ENCODE results near the gene ATG101. TPM values are rescaled to one million over a fixed set of nuclear protein-coding genes. Genes with fewer than 3 reads are reported as not detected.

The ATG101 gene
- total RNA-seq, 1 experiment from 2014 or later, result 70.3 TPM

DNA sequence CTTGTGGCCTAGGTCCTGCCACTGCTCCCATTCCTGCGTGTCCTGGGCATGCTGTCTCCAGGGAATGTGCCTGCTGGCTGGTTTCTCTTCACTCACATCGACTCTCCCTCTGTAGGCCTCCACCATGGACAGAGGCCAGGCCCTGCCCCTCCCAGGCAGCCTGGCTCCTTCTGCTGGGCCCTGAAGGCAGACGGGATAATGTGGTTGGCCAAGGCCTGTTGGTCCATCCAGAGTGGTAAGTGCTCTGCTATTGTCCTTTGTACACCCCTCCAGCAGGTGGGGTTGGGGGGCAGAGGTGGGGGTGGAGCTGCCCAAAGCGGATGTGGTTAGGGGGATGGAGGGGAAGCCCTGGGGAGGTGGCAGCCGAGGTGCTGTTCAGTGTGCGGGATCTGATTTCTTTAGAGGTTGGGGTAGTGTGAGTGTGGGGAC is 28.1 kb upstream of the ATG101 start:
- DNase-seq (ENCODE audit: low spot score), result no peak

DNA sequence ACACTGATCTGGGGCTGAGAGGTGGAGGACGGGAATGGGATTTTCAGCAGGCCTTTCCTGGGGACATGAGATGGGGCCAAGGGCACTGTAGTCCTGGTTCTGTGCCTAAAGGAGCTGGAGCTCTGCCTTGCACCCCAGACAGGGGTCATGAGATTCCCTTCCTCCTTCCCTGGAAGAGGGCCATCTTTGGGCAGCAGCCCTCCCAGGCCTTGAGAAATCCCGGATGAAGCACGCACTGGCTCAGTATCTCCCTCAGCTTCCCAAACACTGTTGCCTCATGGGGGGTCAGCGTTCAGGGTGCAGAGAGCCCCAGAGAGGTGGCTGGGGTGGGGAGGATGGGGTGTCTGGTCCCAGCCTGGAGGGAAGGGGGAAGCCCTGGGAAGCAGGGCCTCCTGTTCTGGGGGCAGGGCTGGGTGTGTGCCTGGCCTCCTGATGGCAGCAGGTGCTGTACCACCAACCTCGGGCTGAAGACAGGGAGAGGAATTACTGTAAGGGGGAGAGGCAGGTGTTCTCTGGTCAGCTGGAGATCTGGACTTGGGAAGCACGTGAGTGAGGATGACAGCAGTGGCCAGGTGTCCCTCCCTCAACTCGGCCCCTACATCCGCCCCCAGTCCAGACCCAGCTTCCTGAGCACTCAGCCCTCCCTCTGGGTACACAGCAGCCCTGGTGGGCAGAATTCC is 26.9 kb upstream of the ATG101 start:
- no peak for DNase-seq (ENCODE audit: low spot score)

DNA sequence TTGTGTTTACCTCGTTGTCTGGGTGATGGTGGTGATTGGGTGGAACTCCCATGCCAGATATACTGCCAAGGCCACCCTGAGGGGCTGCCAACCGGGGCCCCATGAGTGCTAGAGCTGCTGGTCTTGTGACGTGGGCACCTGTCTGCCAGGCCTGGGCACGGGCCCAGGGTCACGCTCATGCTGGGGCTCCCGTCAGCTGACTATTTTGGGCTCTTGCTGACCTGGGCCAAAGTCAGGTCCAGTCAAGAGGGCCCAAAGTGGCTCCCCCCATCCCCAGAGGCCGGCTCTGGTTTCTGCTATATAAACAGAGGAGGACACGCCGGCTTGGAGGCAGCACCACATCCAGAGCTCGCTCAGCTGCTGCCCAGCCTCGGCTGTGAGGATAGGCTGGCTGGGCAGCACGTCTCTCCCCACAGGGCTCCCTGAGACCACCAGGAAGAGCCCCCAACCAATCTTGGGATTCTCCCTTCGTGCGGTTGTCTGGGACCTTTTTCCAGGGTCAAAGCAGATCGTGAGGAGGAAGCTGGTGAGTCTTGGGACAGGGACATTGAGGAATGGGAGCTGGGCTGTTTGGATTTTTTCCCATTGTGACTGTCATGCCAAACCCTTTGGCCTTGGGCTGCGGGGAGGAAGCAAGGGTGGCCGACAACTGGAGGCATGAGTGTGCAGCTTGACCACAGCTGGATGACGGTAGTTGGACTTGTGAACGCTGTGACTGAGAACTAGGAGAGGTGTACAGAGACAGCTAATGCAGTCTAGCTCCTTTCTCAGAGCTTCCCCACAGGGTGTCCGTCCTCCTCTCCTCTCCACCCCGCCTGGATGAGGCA is 26.2 kb upstream of the ATG101 start:
- no peak for DNase-seq (ENCODE audit: low spot score)

DNA sequence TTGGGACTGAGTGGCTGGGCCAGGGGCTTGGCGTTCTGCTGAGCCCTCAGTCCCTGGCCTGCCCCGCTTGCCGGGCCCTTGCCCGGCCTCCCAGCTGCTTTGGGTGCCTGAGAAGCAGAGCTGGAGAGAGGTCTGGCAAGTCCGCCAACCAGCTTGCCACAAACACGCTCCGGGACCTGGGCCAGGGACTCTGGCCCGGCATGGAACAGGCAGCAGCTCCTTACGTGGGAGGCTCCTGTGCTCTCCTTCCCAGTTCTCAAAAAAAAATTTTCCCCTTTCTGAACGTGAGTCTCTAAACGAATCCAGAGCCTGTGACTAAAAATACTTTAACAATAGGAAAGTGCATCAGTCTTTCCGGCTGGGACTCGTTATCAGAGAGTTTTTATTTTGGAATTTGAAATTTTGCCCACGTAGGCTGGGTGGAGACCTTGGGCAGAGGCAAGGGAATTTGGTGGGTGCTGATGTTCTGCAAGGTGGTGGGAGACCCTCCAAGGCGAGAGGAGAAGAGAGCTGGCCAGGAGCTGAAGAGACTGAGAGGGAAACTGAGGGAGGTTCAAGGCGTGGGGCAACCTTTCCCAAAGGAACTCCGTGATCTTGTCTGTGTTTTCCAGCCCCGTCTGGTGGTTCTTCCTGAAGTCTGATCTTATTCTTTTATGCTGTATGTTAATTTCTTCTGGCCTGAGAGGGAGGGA is 25.3 kb upstream of the ATG101 start:
- DNase-seq (ENCODE audit: low spot score), result no peak

DNA sequence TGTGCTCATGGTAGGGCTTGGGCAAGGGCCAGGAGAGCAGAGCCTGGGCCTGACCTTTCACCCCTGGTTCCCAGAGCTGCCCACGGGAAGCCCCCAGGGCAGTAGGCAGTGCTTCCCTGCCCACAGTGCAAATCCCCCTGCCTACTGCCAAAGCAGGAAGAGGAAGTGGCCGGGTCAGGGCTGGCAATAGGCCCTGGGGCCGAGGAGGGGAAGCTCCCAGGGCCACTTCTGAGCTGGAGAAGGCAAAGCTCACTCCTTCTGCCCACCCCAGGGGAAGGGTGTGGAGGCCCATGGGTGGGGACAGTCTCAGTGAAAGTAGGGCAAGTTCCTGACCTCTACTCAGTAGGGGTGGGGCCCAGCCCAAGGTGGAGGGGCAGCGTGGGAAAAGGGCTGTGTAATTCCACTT is 24.0 kb upstream of the ATG101 start:
- DNase-seq (ENCODE audit: low spot score), result no peak

DNA sequence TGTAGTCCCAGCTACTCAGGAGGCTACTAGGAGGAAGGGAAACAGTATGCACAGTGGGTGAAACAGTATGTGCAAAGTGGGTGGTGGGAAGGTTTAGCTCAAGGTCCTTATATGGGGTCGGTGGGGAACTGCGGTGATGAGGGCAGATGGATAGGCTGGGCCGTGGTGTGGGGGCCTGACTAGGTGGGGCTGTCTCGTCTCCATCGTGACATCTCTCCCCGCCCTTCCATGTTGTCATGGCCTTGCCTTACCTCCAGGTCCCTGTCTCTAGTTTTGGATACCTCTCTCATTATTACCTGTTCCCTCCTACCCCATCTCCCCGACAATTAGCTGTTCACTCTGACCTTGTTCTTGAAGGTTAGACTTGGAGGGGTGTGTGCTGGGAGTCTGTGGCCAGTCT is 22.9 kb upstream of the ATG101 start:
- no peak for DNase-seq (ENCODE audit: low spot score)

DNA sequence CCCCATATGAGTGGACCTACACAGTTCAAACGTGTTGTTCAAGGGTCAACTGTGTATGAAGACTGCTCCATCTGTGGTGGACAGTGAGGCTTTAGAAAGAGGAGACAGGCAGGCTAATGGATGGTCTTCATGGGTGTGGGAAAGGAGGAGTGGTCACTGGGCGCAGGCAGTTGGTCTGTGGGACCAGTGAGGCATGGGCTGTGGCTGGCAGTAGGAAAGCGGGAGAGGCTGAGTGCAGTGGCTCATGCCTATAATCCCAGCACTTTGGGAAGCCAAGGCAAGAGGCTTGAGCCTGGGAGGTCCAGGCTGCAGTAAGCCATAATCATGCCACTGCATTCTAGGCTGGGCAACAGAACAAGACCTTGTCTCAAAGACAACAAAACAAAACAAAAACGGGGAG is 20.5 kb upstream of the ATG101 start:
- no peak for DNase-seq (ENCODE audit: low spot score)

DNA sequence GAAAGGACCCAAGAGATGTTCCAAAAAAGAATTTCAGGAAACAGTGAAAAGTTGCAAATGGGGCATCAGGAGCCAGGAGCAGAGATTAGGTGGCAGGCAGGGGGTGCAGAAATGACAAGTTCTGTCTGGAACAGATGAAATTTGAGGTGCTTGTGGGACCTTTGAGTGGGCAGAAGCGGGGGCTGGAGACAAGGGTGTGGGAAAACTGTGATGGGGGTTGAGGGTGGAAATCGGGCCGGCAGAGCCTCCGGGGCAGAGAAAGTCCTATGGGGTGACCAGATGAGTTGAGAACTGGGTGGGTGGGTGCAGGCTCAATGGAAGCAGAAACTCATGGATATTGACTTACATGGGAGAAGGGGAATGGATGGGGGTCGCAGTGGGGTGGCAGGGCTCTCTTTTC is 20.1 kb upstream of the ATG101 start:
- DNase-seq (ENCODE audit: low spot score), result no peak

DNA sequence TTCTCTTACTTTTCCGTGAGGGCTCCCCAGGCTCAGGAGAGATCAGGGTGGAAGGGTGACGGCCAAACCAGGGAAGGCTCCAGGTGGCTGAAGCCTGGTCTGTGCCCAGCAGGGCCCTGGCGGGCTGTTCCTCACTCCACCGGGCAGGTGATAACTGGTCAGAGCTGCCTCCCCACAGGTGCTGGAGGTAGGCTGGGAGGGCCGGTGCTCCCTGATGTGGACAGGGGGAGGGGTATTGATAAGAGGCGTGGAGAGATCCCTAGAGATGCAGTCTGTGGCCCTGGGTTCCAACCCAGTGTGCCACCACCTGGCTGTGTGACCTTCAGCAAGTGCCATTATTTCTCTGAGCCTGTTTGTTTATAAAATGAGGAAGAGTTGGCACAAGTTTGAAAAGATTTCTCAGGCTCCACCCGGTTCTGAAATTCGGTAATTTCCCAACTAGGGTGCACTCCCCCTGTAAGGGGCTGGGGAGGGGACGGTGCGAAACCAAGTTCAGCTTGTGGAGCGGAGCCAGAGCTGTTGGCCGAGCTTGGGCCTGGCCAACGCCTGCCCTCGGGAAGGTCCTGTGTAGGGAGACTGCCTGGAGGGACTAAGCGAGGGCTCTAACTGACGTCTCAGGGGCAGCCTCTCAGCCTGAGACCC is 19.5 kb upstream of the ATG101 start:
- DNase-seq (ENCODE audit: low spot score), result no peak

DNA sequence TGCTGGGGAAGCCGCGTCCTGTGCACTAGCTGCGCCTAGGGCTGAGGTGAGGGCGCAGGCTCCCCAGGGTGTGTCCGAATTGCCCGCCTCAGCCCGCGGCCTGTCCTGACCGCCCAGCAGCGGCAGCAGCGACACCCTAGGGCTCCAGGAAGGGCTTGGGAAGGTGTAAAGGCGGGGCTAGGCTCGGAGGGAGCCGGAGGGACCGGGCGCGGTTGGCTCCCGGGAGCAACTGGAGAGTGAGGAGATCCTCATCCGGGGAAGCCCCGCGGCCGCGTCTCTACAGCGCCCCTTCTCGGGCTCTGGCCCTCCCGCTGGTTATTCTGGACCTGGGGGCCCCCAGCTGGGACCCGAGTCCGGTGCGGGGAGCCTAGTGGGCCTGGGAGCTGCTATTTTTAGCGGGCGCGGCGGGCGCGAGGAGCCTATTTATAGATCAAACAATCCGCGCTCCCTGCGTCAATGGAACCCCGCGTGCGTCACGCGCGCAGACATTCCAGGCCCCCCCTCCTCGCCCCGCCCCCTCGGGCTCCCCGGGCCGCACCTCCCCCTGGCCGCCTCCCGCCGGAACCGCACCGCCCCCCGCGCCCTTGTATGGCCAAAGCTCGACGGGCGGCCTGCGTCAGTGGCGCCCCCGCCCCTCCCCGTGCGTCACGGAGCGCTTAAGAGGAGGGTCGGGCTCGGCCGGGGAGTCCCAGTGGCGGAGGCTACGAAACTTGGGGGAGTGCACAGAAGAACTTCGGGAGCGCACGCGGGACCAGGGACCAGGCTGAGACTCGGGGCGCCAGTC is 18.8 kb upstream of the ATG101 start, which contains the start of gene NR4A1:
Gene NR4A1, plus strand, starts transcription at position 685 of the 784 bp plus-strand sequence. CDS start 2,887 bp downstream, outside the sequence.
- peak; percentile 70 for DNase-seq (ENCODE audit: low spot score)

DNA sequence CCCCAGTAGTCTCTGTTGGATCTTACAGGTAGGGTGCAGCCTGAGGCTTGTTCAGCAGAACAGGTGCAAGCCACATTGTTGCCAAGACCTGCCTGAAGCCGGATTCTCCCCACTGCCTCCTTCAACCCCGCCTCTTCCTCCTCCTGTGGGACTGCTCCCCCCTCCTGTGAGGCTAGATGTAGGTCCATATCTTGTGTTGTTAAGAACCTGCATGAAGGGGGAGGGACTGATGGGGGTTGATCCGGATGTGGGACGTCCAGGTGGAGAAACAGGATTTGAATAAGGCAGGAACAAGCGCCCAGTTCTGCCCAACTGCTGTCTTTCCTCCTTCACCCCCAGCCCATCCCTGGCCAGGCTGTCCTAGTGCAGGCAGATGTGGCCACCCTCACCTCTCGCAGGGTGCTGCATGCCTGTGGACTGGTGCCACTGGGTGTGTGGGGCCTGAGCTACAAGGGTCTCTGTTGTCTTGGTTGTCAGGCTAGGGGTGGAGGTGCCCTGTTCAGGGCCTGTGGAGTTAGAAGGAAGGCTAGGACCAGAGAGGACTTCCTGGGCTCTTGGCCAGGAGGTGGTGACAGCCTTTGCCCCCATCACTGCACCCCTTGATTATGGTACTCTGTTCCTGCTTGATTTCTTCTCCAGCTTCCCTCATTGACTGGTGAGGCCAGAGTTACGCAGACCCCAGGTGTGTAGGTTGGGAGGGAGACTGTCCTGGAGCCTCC is 17.2 kb upstream of the ATG101 start:
- no peak for DNase-seq (ENCODE audit: low spot score)

DNA sequence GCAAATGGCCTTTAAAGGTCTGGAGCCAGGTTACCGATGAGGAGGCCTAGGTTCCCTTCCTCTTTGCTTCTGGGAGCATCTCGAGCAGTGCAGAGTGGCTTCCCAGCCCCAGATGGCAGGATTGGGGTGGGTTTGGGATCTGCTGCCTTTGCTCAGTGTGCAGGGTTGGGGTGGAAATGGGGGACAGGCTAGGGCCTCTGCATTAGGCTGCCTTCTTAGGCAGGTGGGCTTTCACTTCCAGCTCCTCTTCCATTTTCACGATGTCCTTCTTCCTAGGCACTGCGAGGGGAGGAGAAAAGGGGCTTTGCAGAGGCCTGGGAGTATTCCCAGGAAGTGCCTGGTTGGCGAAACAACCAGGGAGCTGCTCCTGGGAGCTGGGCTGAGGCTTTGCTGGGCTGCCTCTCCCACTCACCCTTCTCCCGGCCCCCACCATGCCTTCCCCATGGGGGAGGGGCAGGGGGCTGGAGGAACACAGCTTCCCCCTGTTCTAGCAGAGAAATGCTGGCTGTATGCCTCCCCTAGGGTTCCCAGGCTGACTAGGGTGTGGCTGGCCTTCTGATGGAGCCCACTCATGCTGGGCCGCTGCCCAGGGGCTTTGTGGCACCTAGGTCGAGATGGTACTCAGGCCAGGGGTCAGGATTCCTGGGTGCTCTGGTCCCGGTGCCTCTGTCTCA is 16.1 kb upstream of the ATG101 start:
- DNase-seq (ENCODE audit: low spot score), result no peak

DNA sequence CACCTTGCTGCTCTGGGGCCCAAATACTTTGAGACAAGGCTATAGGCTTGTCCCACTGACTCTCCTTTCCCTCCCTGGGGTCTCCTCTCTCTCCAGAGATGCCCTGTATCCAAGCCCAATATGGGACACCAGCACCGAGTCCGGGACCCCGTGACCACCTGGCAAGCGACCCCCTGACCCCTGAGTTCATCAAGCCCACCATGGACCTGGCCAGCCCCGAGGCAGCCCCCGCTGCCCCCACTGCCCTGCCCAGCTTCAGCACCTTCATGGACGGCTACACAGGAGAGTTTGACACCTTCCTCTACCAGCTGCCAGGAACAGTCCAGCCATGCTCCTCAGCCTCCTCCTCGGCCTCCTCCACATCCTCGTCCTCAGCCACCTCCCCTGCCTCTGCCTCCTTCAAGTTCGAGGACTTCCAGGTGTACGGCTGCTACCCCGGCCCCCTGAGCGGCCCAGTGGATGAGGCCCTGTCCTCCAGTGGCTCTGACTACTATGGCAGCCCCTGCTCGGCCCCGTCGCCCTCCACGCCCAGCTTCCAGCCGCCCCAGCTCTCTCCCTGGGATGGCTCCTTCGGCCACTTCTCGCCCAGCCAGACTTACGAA is 15.4 kb upstream of the ATG101 start:
- DNase-seq (ENCODE audit: low spot score), result no peak

DNA sequence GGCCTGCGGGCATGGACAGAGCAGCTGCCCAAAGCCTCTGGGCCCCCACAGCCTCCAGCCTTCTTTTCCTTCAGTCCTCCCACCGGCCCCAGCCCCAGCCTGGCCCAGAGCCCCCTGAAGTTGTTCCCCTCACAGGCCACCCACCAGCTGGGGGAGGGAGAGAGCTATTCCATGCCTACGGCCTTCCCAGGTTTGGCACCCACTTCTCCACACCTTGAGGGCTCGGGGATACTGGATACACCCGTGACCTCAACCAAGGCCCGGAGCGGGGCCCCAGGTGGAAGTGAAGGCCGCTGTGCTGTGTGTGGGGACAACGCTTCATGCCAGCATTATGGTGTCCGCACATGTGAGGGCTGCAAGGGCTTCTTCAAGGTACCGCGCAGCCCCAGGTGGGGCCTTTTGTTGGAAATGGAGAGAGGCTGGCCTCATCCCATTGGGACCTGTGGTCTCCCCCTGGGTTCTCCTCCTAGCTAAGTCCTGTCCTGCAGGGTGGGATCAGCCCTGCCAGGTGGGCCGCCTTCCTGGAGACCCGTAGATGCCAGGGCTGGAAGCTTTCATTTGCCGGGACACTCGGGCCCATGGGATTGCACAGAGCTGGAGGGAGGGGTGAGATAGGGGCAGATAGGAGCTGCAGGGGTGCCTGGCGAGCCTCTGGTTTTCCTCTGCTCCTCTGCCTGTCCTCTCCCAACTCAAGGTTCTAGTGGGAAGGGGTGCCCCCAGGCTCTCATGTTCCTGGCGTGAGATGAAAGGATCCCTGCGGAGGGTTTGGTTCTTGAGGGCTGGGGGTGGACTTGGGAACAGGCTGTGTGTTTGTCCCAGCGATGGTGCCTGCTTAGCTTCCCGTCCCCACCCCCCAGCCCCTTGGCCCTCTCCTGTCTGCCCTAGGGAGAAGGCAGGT is 14.7 kb upstream of the ATG101 start:
- DNase-seq (ENCODE audit: low spot score), result no peak

DNA sequence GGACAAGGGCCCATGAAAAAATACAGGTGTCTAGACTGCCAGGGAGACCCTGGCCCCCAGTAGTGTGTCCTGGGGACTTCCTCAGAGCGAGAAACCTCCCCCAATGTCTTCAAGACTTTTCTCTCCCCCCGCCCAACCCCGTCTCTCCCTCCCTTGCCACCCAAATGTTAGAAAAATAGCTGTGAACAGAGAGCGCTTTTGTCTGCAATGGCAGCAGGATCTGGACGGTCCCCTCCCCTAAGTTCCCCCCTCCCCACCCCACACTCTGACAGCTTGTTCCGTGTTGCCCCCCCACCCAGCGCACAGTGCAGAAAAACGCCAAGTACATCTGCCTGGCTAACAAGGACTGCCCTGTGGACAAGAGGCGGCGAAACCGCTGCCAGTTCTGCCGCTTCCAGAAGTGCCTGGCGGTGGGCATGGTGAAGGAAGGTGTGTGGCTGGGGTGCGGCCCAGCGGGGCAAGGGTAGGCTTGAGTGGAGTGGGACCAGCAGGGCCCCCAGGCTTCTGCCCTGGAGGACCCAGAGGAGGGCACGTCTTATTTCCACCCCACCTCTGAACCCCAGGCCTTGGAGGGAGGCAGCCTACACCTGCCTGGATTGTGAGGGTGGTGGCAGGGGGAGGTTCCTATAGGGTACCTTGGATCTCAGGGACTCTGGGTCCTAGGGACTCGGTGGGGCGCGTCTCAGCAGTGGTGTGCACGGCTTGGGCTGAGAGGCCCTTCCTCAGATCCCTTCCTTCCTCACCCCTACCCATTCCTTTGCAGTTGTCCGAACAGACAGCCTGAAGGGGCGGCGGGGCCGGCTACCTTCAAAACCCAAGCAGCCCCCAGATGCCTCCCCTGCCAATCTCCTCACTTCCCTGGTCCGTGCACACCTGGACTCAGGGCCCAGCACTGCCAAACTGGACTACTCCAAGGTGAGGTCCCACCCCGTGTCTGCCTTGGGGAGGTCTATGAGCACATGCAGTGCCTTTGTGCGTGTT is 13.8 kb upstream of the ATG101 start:
- DNase-seq (ENCODE audit: low spot score), result no peak

DNA sequence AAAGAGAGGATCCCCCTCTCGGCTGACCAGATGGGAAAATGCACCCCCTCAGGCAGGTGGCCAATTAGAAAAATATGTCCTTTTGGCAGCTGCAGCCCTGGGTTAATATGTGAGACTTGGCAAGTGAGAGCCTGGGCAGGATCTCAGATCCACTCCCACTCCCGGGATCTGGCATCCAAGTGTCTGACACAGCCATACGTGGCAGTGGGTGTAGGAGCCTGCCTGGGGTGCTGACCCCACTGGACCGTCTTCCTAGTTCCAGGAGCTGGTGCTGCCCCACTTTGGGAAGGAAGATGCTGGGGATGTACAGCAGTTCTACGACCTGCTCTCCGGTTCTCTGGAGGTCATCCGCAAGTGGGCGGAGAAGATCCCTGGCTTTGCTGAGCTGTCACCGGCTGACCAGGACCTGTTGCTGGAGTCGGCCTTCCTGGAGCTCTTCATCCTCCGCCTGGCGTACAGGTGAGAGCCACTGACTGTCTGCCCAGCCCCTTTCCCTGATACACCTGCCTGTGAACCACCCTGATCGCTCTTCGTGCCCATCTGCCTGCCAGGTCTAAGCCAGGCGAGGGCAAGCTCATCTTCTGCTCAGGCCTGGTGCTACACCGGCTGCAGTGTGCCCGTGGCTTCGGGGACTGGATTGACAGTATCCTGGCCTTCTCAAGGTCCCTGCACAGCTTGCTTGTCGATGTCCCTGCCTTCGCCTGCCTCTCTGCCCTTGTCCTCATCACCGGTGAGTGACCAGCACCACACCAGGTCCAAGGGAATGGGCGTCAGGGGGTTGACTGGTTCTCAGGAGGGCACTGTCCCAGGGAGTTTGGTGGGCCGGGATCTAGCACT is 12.8 kb upstream of the ATG101 start:
- DNase-seq (ENCODE audit: low spot score), result no peak

Data from A172 (cell line).